Coronary artery (tissue), 2 donors: ENCODE measurements around the gene LGR5.

Experiments
- DNase-seq: peaks from one replicate; pipeline ENCODE4 v3.0.0-alpha.2; 2017; ENCODE audit warnings: low spot score
- H3K27ac ChIP-seq, 2 donors: fragments of 200-600 bp; sonication (generic); one replicate each; pipeline ENCODE4 v1.5.1; 2016 to 2019
- H3K4me3 ChIP-seq: fragments of 200-600 bp; sonication (generic); 2 replicates; pipeline ENCODE4 v1.5.1; 2016; ENCODE audit warnings: mild to moderate bottlenecking, moderate library complexity
- TF ChIP-seq, protein P1 (sequence below): fragments of 200-600 bp; sonication (generic); IDR thresholded peaks from one replicate; pipeline ENCODE4 v1.5.1; 2019; ENCODE audit warnings: antibody characterized with exemption

LGR5 gene

DNA sequence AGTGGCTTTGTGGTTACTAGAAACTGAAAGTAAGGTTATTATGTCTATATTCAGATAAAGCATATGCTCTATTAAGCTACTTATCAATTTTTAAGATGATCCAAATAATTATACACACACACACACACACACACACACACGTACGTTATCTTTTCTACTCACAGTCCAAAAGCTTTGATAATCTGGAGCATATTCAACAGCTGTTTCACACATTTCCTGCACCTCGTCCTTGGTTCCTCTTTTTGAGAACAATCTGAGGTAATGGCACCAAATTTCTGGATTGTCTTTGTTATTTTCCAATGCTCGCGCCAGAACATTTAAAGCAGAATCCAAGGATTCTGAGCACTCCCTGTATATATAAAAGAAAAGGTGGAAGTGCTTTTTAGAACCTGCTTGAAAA is 186.5 kb downstream of the LGR5 start:
- TF ChIP-seq, protein P1, sequence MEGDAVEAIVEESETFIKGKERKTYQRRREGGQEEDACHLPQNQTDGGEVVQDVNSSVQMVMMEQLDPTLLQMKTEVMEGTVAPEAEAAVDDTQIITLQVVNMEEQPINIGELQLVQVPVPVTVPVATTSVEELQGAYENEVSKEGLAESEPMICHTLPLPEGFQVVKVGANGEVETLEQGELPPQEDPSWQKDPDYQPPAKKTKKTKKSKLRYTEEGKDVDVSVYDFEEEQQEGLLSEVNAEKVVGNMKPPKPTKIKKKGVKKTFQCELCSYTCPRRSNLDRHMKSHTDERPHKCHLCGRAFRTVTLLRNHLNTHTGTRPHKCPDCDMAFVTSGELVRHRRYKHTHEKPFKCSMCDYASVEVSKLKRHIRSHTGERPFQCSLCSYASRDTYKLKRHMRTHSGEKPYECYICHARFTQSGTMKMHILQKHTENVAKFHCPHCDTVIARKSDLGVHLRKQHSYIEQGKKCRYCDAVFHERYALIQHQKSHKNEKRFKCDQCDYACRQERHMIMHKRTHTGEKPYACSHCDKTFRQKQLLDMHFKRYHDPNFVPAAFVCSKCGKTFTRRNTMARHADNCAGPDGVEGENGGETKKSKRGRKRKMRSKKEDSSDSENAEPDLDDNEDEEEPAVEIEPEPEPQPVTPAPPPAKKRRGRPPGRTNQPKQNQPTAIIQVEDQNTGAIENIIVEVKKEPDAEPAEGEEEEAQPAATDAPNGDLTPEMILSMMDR: no peak
- Histone ChIP-seq H3K27ac (no peak overlapping the region), H3K4me3 (no peak overlapping the region)
- no peak for DNase-seq

DNA sequence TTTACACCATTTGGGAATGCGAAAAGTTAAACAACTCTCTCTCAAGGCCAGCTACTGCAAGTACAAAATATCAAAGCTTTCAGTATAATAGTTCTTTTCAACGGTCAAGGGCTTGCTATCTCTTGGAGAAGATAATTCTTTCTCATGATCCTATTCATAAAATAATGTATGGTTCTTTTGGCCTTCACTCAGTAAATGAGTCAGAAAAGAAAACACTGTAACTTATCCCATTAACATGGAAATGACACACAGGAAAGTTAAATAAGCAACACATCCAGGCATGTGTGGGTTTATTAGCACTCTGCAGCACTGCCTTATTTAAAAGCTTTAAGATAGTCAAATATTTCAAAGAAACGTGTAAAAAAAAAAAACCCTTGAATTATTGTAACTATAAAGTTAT is 187.2 kb downstream of the LGR5 start:
- TF ChIP-seq, protein P1: no peak
- H3K4me3 ChIP-seq: no peak overlapping the region
- DNase-seq: no peak
- H3K27ac ChIP-seq: no peak overlapping the region

DNA sequence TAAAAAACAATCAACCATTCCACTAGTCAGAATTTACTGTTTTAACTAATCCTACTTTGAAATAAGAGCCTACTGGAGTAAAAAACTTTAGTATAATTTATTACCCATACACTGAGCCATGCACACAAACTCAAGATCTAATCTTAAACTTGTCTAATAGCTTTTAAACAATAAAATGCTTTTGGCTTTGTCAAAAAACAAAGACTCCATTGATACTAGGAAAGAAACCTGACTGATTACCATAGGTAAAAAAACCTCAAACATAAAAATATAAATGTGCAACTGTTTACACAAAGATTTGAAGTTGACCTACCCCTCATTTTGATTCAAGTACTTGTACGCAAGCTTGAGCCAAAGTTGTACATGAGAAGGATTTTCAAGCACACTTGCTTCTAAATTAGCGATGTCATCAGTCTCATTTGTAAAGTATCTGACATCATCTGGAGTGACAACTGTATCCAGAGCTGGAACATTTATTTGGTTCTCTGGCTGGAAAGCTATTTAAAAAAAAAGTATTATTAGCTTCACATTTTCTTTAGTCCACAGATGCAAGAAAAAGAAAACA is 187.9 kb downstream of the LGR5 start:
- TF ChIP-seq, protein P1: no peak
- H3K27ac ChIP-seq: no peak overlapping the region
- no peak for DNase-seq
- H3K4me3 ChIP-seq: no peak overlapping the region
